A673 (cell line): Measurements from ENCODE around the gene RAPGEFL1. TPM values are rescaled to one million over a fixed set of nuclear protein-coding genes. Genes with fewer than 3 reads are reported as not detected.

ENCODE experiments used
- BruUV-seq: library from RNA; stranded (reverse); fragments of 400-500 nt; replicated peaks from 2 replicates; lab custom pipeline; 2021; lab: Mats Ljungman, UMichigan
- CTCF ChIA-PET: fragments of 300-600 bp; sonication (Branson Sonifier 250); formaldehyde crosslinking; loops from one replicate; lab custom pipeline; 2022; ENCODE audit warnings: antibody characterized with exemption; lab: Charles Lee
- POLR2A ChIA-PET: fragments of 300-600 bp; sonication (Branson Sonifier 250); formaldehyde crosslinking; loops from one replicate; lab custom pipeline; 2022; ENCODE audit warnings: antibody characterized with exemption; ENCODE audit not compliant: low non-redundant PET; lab: Charles Lee
- DNase-seq: peaks from one replicate; pipeline ENCODE4 v3.0.0-alpha.2; 2015; ENCODE audit warnings: low spot score
- H3K27ac ChIP-seq: fragments of 200-600 bp; sonication (generic); 2 replicates; pipeline ENCODE4 v1.5.1; 2016; ENCODE audit warnings: mixed run types, low read depth, mild to moderate bottlenecking, mixed read lengths, antibody characterized with exemption, low read length; ENCODE audit not compliant: poor library complexity, severe bottlenecking
- H3K27me3 ChIP-seq: fragments of 200-600 bp; sonication (generic); replicated peaks from 2 replicates; pipeline ENCODE4 v1.6.1; 2017; ENCODE audit warnings: mixed run types, low read depth, mild to moderate bottlenecking, mixed read lengths, antibody characterized with exemption, low read length; ENCODE audit not compliant: insufficient read depth, poor library complexity
- H3K36me3 ChIP-seq: fragments of 200-600 bp; sonication (generic); 2 replicates; pipeline ENCODE4 v1.6.1; 2016; ENCODE audit warnings: mixed run types, mild to moderate bottlenecking, mixed read lengths, antibody characterized with exemption, low read length; ENCODE audit not compliant: insufficient read depth, poor library complexity, severe bottlenecking
- H3K4me1 ChIP-seq: fragments of 200-600 bp; sonication (generic); 2 replicates; pipeline ENCODE4 v1.6.1; 2017; ENCODE audit warnings: mixed run types, mild to moderate bottlenecking, mixed read lengths, antibody characterized with exemption, low read length; ENCODE audit not compliant: insufficient read depth, poor library complexity, severe bottlenecking
- H3K4me3 ChIP-seq: fragments of 200-600 bp; sonication (generic); 2 replicates; pipeline ENCODE4 v1.5.1; 2016; ENCODE audit warnings: low read depth, mixed run types, mild to moderate bottlenecking, mixed read lengths, low read length; ENCODE audit not compliant: poor library complexity, severe bottlenecking
- H3K9me3 ChIP-seq: fragments of 200-600 bp; sonication (generic); 2 replicates; pipeline ENCODE4 v1.6.1; 2016; ENCODE audit warnings: mixed run types, low read depth, mild to moderate bottlenecking, mixed read lengths, antibody characterized with exemption, low read length; ENCODE audit not compliant: poor library complexity, severe bottlenecking
- CTCF ChIP-seq: fragments of 300-800, 200-600 bp; sonication (generic); conservative IDR thresholded peaks from 2 replicates; pipeline ENCODE4 v1.5.1; 2017; ENCODE audit warnings: low read depth, mild to moderate bottlenecking, antibody characterized with exemption, low read length, moderate library complexity, mixed read lengths
- EZH2 ChIP-seq: fragments of 200-600 bp; sonication (generic); IDR thresholded peaks from 2 replicates; pipeline ENCODE4 v1.6.1; 2017; ENCODE audit warnings: borderline replicate concordance, low read depth, mild to moderate bottlenecking, mixed read lengths, antibody characterized with exemption, low read length; ENCODE audit not compliant: poor library complexity, severe bottlenecking
- intact Hi-C: fragments of 100-400 bp; cut with micrococcal nuclease; formaldehyde crosslinking; loops from one replicate; pipeline ENCODE4 v1.10.0; 2022; ENCODE audit not compliant: unreplicated experiment
- total RNA-seq: library from RNA; stranded (reverse); gene quantifications from 2 replicates; pipeline ENCODE4 v1.2.3, GENCODE V29; 2021

Gene RAPGEFL1
- total RNA-seq, 1 experiment from 2014 or later, result 11.9 TPM

- H3K4me1 ChIP-seq, result peaks cover 13% of the 10 kb centered on the region
- BruUV-seq, result no TSS peak
- H3K36me3 ChIP-seq, result no peaks in the 10 kb centered on the region
- TF ChIP-seq CTCF (no peak), EZH2 (no peak)
- ChIA-PET CTCF (interaction anchor here (0.5 kb wide), 1 partner anchor 38 kb away, joined by 4 read pairs; the partner anchor contains the start of gene CASC3), POLR2A (interaction anchor here (0.6 to 0.7 kb wide), 2 partner anchors 15 to 16 kb away, joined by 5 to 7 read pairs; no protein-coding TSS in a partner anchor)
- no peak for DNase-seq
- H3K9me3 ChIP-seq, result no peaks in the 10 kb centered on the region
- intact Hi-C loops, result no loop called here
- H3K27ac ChIP-seq, result no peak overlapping the region
- H3K4me3 ChIP-seq, result peak overlapping the region; percentile 55
- no peaks in the 10 kb centered on the region for H3K27me3 ChIP-seq
Observed at GRCh38 chr17:40178021-40178601, 841 bp downstream of the RAPGEFL1 start.

GRCh38 chr17:40178660-40179059, 1.4 kb downstream of the RAPGEFL1 start:
- Histone ChIP-seq H3K9me3 (no peaks in the 10 kb centered on the region), H3K36me3 (no peaks in the 10 kb centered on the region), H3K27ac (no peak overlapping the region), H3K27me3 (no peaks in the 10 kb centered on the region), H3K4me1 (peaks cover 13% of the 10 kb centered on the region), H3K4me3 (peak overlapping the region; percentile 55)
- DNase-seq, result no peak
- intact Hi-C loops, result no loop called here
- no TSS peak for BruUV-seq
- ChIA-PET CTCF (interaction anchor here (0.5 to 0.6 kb wide), 3 partner anchors 38 to 507 kb away, joined by 4 to 7 read pairs (median 4); partner anchors contain the start of gene CASC3), POLR2A (interaction anchor here (0.7 kb wide), 3 partner anchors 15 to 634 kb away, joined by 5 to 10 read pairs (median 8); no protein-coding TSS in a partner anchor)
- TF ChIP-seq EZH2, result no peak
- no peak for TF ChIP-seq CTCF

GRCh38 chr17:40179923-40180659, 2.8 kb downstream of the RAPGEFL1 start:
- intact Hi-C loops, result no loop called here
- Histone ChIP-seq H3K27ac (peak overlapping the region; percentile 47), H3K36me3 (no peaks in the 10 kb centered on the region), H3K4me3 (no peak overlapping the region), H3K27me3 (no peaks in the 10 kb centered on the region), H3K4me1 (peaks cover 13% of the 10 kb centered on the region), H3K9me3 (no peaks in the 10 kb centered on the region)
- TF ChIP-seq EZH2 (no peak), CTCF (no peak)
- DNase-seq, result peak; percentile 68
- POLR2A ChIA-PET, result interaction anchor here (0.6 kb wide), 1 partner anchor 667 kb away, joined by 3 read pairs; no protein-coding TSS in a partner anchor
- CTCF ChIA-PET, result interaction anchor here (0.6 kb wide), 1 partner anchor 12 kb away, joined by 3 read pairs; no protein-coding TSS in a partner anchor
- BruUV-seq, result TSS peak; percentile 22
